NB4 (cell line): ENCODE data around the gene PSMG3.

Experiments
- DNase-seq: peaks from one replicate; pipeline ENCODE4 v3.0.0; 2010; ENCODE audit warnings: low read depth
- H3K4me3 ChIP-seq: one replicate; pipeline ENCODE4 v1.5.1; 2011; ENCODE audit warnings: mild to moderate bottlenecking, low read depth, low read length, moderate library complexity
- CTCF ChIP-seq: IDR thresholded peaks from one replicate; pipeline ENCODE4 v1.5.1; 2012; ENCODE audit warnings: low read depth, low read length
- MAX ChIP-seq: IDR thresholded peaks from 2 replicates; pipeline ENCODE4 v1.6.1; 2011; ENCODE audit warnings: low read depth, low read length
- MYC ChIP-seq: IDR thresholded peaks from 2 replicates; pipeline ENCODE4 v1.6.1; 2011; ENCODE audit warnings: low read depth, low read length
- POLR2A ChIP-seq: IDR thresholded peaks from 2 replicates; pipeline ENCODE4 v1.6.1; 2011; ENCODE audit warnings: mild to moderate bottlenecking; ENCODE audit not compliant: insufficient read length; ENCODE audit errors: extremely low read depth

PSMG3 gene

DNA sequence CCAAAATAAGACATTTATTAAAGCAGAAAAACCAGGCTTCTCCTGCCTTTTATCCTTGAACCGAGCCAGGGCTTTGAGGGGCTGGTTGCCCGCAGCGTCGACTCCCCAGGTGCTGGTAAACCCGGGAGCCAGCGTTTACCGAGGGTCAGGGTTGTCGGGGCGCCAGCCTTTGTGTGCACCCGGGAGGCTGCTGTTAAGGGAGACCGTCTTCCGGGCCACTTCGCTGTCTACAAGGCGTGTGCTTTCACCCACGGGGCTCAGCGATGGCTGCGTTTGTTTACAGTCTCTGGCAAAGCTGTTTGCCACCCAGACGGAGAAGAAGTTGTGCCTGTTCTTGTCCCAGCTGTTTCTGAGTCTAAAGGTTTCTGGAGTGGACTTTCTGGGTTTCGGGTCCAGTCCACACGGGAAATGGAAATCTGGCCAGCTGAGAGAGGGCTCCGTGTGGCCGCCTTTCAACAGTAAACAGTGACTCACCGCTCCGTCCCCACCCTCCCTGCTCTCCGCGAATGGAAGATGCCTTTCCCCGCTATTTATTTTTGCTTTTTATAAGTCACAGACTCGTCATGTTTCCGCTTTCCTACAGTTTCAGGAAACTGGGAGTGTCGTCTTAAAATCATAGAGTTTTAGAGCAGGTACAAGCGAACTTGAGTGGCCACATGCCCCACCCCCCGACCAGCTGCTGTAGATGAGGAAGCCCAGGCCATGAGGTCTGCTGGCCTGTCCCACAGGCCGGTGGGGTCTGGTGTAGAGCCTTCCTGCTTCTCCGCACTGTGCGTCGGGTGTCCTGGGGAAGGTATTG, 37.2 kb downstream of the PSMG3 start:
- H3K4me3 ChIP-seq, result peak overlapping the region; percentile 70
- TF ChIP-seq CTCF (no peak), MAX (peak; percentile 92), POLR2A (peak; percentile 12), MYC (peak; percentile 95)
- peak; percentile 95 for DNase-seq

DNA sequence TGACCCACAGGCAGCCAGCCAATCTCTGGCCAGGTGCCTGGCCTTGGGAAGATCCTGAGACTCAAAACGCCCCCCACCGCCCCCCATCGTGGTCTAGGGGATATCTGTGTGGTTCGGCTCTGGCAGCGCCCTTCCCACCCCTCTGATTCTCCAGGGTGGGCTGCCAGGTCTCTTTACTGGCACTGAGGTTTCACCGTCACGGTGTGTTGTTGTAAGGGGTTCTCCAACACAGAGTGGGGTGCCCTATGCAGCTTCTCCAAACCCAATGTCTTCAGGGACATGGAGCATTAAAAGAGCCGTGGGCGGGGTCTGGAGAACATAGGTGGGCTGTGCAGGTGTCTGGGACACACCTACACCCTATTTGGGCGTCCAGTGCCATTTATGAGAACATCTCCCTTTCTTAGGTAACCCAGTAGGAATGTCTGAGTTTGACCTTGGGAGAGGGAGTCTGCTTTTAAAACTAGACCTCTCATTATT, 37.8 kb downstream of the PSMG3 start:
- no peak for TF ChIP-seq POLR2A
- DNase-seq, result no peak
- peak overlapping the region; percentile 70 for H3K4me3 ChIP-seq

GRCh38 chr7:1531263-1531978, 38.4 kb downstream of the PSMG3 start:
- peak; percentile 67 for DNase-seq
- TF ChIP-seq CTCF (no peak), MAX (no peak; the same call in 1 of the 2 replicates), MYC (peak; percentile 43; the same call in 1 of the 2 replicates)
- H3K4me3 ChIP-seq, result peak overlapping the region; percentile 70

DNA sequence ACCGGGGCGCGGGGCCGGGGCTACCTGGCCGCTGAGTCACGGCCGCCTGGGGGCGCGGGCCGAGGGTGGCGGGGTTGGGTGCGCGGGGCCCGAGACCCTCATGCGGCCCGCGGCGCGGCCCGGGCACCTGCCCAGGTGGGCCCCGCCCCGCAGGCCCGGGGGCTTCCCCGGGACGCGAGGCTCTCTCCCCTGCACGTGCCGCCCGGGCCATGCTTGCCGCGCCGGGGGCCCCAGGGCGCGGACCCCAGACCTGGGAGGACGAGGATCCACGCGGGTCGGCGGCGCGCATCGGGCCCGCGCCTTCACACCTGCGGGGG, 38.9 kb downstream of the PSMG3 start:
- TF ChIP-seq POLR2A (no peak), MAX (peak; percentile 18; the same call in 1 of the 2 replicates), MYC (no peak), CTCF (no peak)
- H3K4me3 ChIP-seq, result peak overlapping the region; percentile 70
- DNase-seq, result no peak

DNA sequence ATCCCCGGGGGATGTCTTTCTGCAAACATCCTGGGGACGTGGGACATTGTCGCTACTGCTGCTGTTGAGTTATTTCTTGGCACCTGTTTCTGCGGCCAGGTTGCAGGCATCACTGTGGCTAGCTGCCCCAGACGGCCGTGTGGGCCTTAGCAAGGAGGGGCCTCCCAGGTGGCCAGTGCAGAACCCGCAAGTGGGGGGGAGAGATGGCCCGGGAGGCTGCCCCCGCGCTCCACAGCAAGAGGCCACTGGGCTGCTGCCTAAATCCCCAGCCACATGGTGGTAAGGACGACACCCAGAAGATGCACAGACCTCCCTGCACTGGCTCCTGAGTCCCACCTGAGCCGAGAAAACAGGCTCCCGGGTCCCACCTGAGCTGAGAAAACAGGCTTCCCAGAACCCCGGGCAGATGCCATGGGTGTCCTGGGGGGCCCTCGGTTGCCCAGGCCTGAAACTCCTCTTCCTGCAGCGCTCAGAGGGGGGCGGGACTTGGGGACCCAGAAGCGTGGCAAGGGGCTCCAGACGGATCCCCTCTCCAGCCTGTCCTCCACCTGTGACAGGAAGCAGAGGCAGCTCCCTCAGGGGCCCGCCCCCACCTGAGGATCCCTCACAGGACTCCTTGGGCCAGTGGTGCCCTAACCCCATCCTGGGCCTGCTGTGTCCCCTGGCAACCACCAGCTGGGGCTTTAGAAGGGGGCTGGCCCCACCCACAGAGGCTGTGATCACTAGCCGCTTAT, 40.3 kb downstream of the PSMG3 start:
- TF ChIP-seq MAX, result no peak
- TF ChIP-seq CTCF, result no peak
- no peak overlapping the region for H3K4me3 ChIP-seq
- DNase-seq, result no peak

DNA sequence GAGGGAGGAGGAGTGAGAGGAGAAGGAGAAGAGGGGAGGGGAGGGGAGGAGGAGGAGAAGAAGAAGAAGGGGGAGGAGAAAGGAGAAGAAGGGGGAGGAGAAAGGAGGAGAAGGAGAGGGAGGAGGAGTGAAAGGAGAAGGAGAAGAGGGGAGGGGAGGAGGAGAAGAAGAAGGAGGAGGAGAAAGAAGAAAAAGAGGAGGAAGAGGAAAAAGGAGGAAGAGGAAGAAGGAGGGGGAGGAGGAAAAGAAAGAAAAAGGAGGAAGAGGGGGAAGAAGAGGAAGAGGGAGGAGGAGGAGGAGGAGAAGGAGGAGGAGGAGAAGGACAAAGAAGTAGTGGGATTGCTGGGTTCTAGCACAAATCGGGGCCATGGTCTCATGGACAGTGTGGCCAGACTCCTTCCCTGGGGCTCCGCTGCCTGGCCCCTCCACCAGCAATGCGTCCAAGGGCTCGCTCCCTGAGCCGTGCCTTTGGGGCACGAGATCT, 43.5 kb downstream of the PSMG3 start:
- H3K4me3 ChIP-seq, result no peak overlapping the region
- TF ChIP-seq POLR2A, result no peak
- no peak for TF ChIP-seq MYC
- no peak for DNase-seq
